Esophagus muscularis mucosa (tissue), 4 donors: ENCODE measurements around the gene PAX3. TPM values are rescaled to one million over a fixed set of nuclear protein-coding genes. Genes with fewer than 3 reads are reported as not detected.

Experiments used
- DNase-seq: peaks from one replicate; pipeline ENCODE4 v3.0.0-alpha.2; 2017; ENCODE audit errors: extremely low spot score
- H3K27ac ChIP-seq, 4 donors: fragments of 200-600 bp; sonication (generic); replicated peaks in 1 of 4; 1 replicate in 3 of 4; 2 replicates in 1 of 4; pipeline ENCODE4 v1.5.1; 2016 to 2019; ENCODE audit warnings: mild to moderate bottlenecking in 1 of 4
- H3K27me3 ChIP-seq, 4 donors: fragments of 200-600 bp; sonication (generic); one replicate each; pipeline versions ENCODE4 v1.5.1 to v1.6.0; 2016 to 2019
- H3K36me3 ChIP-seq, 4 donors: fragments of 200-600 bp; sonication (generic); one replicate each; pipeline ENCODE4 v1.5.1; 2016 to 2019
- H3K4me1 ChIP-seq, 4 donors: fragments of 200-600 bp; sonication (generic); one replicate each; pipeline ENCODE4 v1.5.1; 2016 to 2019
- H3K4me3 ChIP-seq, 4 donors: fragments of 200-600 bp; sonication (generic); 1 replicate in 2 of 4; 2 replicates in 2 of 4; pipeline ENCODE4 v1.5.1; 2016 to 2019; ENCODE audit warnings: mild to moderate bottlenecking in 4 of 4, moderate library complexity in 1 of 4
- H3K9me3 ChIP-seq, 4 donors: fragments of 200-600 bp; sonication (generic); 1 replicate in 3 of 4; 2 replicates in 1 of 4; pipeline ENCODE4 v1.5.1; 2016 to 2019
- CTCF ChIP-seq, 3 experiments: fragments of 200-600 bp in 2 of 3; fragments of 450-650 bp in 1 of 3; sonication (generic) in 2 of 3; IDR thresholded peaks; one replicate each; pipeline ENCODE4 v1.5.1; 2017 to 2019; ENCODE audit warnings: antibody characterized with exemption in 3 of 3, mild to moderate bottlenecking in 2 of 3, moderate library complexity in 1 of 3
- EP300 ChIP-seq: sonication (generic); formaldehyde crosslinking; IDR thresholded peaks from one replicate; pipeline ENCODE4 v1.6.1; 2017; ENCODE audit warnings: antibody characterized with exemption
- POLR2A ChIP-seq: fragments of 450-650 bp; IDR thresholded peaks from one replicate; pipeline ENCODE4 v1.6.1; 2017; ENCODE audit warnings: antibody characterized with exemption, moderate library complexity, mild to moderate bottlenecking, low read depth
- POLR2AphosphoS5 ChIP-seq, 2 donors: sonication (generic); formaldehyde crosslinking; IDR thresholded peaks; one replicate each; pipeline ENCODE4 v1.6.1; 2017; ENCODE audit warnings: antibody characterized with exemption in 2 of 2
- WGBS: methylation state at CpG from one replicate; pipeline ENCODE4 v1.1.5; 2018; 5-methylcytosine and 5-hydroxymethylcytosine counted together
- intact Hi-C: fragments of 100-400 bp; cut with DNase I; formaldehyde crosslinking; loops from one replicate; pipeline ENCODE4 v1.15.1; 2023
- total RNA-seq, 4 donors: library from RNA; depleted of rRNA; stranded (reverse); fragments of >200 nt; gene quantifications; one replicate each; pipeline versions ENCODE4 v1.1.0 to v1.2.1, GENCODE V29; 2016

PAX3 gene
- total RNA-seq, 4 donors from 2014 or later: not detected

DNA sequence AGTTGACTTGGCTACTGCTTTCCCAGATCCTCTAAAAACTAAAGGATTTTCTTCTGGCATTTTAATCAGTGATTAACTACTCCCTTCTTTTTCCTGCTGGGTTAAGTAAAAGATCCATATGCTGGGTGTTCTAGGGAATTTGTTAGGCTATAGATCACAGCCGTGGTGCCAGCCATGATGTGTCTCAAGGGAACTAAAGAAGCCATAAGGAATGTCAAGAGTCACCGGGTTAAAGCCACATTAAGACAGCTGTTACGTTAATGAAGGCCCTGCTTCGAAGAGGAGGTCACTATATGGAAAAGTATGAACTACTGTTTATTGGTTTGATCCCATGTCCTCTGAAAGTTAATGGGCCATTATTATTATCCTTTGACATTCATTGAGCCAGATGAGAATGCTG, 70.7 kb downstream of the PAX3 start:
- intact Hi-C loops: no loop called here
- peaks cover 0 to 38% (median 0%) of the 10 kb centered on the region in 4 donors for H3K27me3 ChIP-seq
- no peaks in the 10 kb centered on the region for H3K9me3 ChIP-seq
- 20% methylated on average over 4 of the region's 4 CpGs for WGBS
- H3K27ac ChIP-seq: no peak overlapping the region
- H3K4me3 ChIP-seq: no peak overlapping the region
- no peaks in the 10 kb centered on the region for H3K4me1 ChIP-seq
- H3K36me3 ChIP-seq: no peaks in the 10 kb centered on the region
- TF ChIP-seq POLR2AphosphoS5 (IDR thresholded peaks at IDR 0.05) (no peak), CTCF (IDR thresholded peaks at IDR 0.05) (no peak), POLR2A (no peak), EP300 (no peak)
- no peak for DNase-seq

DNA sequence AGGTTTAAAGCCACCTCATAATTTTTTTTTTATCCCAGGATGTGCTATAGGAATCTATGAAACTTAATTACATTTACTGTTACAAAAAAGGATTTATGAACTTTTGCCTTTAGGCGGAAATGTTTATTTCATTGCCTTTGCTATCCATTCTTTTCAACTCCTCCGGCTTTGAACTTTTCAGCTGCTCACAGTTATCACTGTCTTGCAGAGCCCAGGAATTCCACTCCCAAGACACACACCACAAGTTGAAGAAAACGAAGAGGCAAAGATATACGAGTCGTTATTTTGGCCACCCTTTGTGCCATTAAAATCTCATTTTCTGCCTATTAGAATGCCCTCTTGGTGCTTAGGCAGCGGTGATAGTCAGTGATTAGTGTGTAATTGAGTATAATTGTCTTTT, 80.0 kb downstream of the PAX3 start:
- H3K4me3 ChIP-seq: no peak overlapping the region
- no peaks in the 10 kb centered on the region for H3K9me3 ChIP-seq
- no peaks in the 10 kb centered on the region for H3K4me1 ChIP-seq
- peaks cover 0 to 43% (median 2%) of the 10 kb centered on the region in 4 donors for H3K27me3 ChIP-seq
- intact Hi-C loops: no loop called here
- WGBS: 32% methylated on average over 6 of the region's 6 CpGs
- no peaks in the 10 kb centered on the region for H3K36me3 ChIP-seq
- TF ChIP-seq EP300: no peak
- TF ChIP-seq POLR2A: no peak
- no peak for TF ChIP-seq CTCF (IDR thresholded peaks at IDR 0.05)
- TF ChIP-seq POLR2AphosphoS5 (IDR thresholded peaks at IDR 0.05): no peak
- H3K27ac ChIP-seq: no peak overlapping the region
- no peak for DNase-seq

- no peaks in the 10 kb centered on the region for H3K36me3 ChIP-seq
- no peak for TF ChIP-seq EP300
- TF ChIP-seq POLR2AphosphoS5 (IDR thresholded peaks at IDR 0.05): no peak
- TF ChIP-seq CTCF (IDR thresholded peaks at IDR 0.05): no peak
- TF ChIP-seq POLR2A: no peak
- H3K27me3 ChIP-seq: peaks cover 0 to 42% (median 2%) of the 10 kb centered on the region in 4 donors
- H3K4me1 ChIP-seq: no peaks in the 10 kb centered on the region
- no peak overlapping the region for H3K4me3 ChIP-seq
- H3K27ac ChIP-seq: no peak overlapping the region
- intact Hi-C loops: no loop called here
- 53% methylated on average over 1 of the region's 1 CpG for WGBS
- H3K9me3 ChIP-seq: no peaks in the 10 kb centered on the region
- no peak for DNase-seq
Observed at GRCh38 chr2:222217712-222218111, 81.1 kb downstream of the PAX3 start.

- Histone ChIP-seq H3K27ac (no peak overlapping the region), H3K4me3 (no peak overlapping the region), H3K36me3 (no peaks in the 10 kb centered on the region), H3K27me3 (peaks cover 0 to 35% (median 2%) of the 10 kb centered on the region in 4 donors), H3K4me1 (no peaks in the 10 kb centered on the region), H3K9me3 (no peaks in the 10 kb centered on the region)
- no peak for DNase-seq
- 28% methylated on average over 1 of the region's 1 CpG for WGBS
- intact Hi-C loops: no loop called here
- no peak for TF ChIP-seq POLR2AphosphoS5 (IDR thresholded peaks at IDR 0.05)
- no peak for TF ChIP-seq POLR2A
- TF ChIP-seq CTCF (IDR thresholded peaks at IDR 0.05): no peak
- TF ChIP-seq EP300: no peak
Observed at GRCh38 chr2:222214885-222215284, 83.9 kb downstream of the PAX3 start.

DNA sequence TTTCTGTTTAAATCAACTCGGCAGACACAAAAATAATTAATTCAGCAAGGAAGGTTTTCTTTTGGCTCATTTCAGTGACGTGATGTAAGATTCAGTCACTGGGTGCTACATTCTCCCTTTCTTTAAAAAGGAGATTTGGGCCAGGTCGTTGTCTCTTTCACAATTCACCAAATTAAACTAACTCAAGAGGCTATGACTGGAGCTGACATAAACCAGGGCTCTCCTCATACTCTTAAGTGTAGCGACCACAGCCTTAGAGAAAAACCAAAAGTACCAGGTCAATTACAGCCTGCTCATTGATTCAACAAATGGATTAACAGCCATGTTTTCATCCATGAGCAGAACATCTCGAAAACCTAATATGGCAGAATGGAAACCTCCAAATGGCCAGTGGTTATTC, 85.7 kb downstream of the PAX3 start:
- H3K27me3 ChIP-seq: peaks cover 0 to 24% (median 0%) of the 10 kb centered on the region in 4 donors
- 61% methylated on average over 5 of the region's 5 CpGs for WGBS

More for the DNA sequence above, 85.7 kb downstream of the PAX3 start:
- Histone ChIP-seq H3K27ac (no peak overlapping the region), H3K4me3 (no peak overlapping the region), H3K9me3 (no peaks in the 10 kb centered on the region), H3K36me3 (no peaks in the 10 kb centered on the region), H3K4me1 (no peaks in the 10 kb centered on the region)
- intact Hi-C loops: no loop called here
- TF ChIP-seq EP300: no peak
- TF ChIP-seq POLR2A: no peak
- no peak for TF ChIP-seq CTCF (IDR thresholded peaks at IDR 0.05)
- no peak for TF ChIP-seq POLR2AphosphoS5 (IDR thresholded peaks at IDR 0.05)
- DNase-seq: no peak
